Gastrocnemius medialis (tissue), 4 donors: Measurements from ENCODE around the gene ITPR2.

ENCODE experiments used
- POLR2A ChIP-seq, 2 donors: fragments of 450-650 bp; IDR thresholded peaks; one replicate each; pipeline ENCODE4 v1.6.1; 2017; ENCODE audit warnings: antibody characterized with exemption in 2 of 2, mild to moderate bottlenecking in 2 of 2, moderate library complexity in 2 of 2
- TF ChIP-seq, protein P1 (sequence below), 5 experiments: fragments of 450-650 bp in 3 of 5; fragments of 200-600 bp in 2 of 5; sonication (generic) in 2 of 5; IDR thresholded peaks in 4 of 5; conservative IDR thresholded peaks in 1 of 5; 1 replicate in 4 of 5; 2 replicates in 1 of 5; pipeline ENCODE4 v1.5.1; 2016 to 2019; ENCODE audit warnings: antibody characterized with exemption in 5 of 5, mild to moderate bottlenecking in 3 of 5, moderate library complexity in 3 of 5

- TF ChIP-seq, protein P1, sequence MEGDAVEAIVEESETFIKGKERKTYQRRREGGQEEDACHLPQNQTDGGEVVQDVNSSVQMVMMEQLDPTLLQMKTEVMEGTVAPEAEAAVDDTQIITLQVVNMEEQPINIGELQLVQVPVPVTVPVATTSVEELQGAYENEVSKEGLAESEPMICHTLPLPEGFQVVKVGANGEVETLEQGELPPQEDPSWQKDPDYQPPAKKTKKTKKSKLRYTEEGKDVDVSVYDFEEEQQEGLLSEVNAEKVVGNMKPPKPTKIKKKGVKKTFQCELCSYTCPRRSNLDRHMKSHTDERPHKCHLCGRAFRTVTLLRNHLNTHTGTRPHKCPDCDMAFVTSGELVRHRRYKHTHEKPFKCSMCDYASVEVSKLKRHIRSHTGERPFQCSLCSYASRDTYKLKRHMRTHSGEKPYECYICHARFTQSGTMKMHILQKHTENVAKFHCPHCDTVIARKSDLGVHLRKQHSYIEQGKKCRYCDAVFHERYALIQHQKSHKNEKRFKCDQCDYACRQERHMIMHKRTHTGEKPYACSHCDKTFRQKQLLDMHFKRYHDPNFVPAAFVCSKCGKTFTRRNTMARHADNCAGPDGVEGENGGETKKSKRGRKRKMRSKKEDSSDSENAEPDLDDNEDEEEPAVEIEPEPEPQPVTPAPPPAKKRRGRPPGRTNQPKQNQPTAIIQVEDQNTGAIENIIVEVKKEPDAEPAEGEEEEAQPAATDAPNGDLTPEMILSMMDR (IDR thresholded peaks at IDR 0.05 in 4 of 5, conservative IDR thresholded peaks at IDR 0.05 in 1 of 5): no peak
- TF ChIP-seq POLR2A (IDR thresholded peaks at IDR 0.05): no peak
Observed at GRCh38 chr12:26643532-26644315, 189.3 kb downstream of the ITPR2 start.
